ENCODE measurements around the gene GLMP.
"Not testable (repeated sequence)": the region's sequence is repeated elsewhere in the genome, so short reads cannot be mapped to it uniquely, and the experiment has no call there.

DNA sequence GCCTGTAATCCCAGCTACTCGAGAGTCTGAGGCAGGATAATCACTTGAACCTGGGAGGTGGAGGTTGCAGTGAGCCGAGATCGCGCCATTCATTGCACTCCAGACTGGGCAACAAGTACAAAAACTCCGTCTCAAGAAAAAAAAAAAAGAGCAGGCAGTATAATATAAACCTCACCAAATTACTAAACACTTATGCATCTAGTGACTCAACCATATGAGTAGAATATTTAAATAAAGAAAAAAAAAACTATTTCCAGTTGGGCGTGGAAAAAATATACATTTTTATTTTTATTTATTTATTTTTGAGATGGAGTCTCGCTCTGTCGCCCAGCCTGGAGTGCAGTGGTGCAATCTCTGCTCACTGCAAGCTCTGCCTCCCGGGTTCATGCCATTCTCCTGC lies 27.7 kb upstream of the GLMP start:
- not testable (repeated sequence) for TF ChIP-seq CTCF (IDR thresholded peaks at IDR 0.05; ENCODE audit: poor library complexity, severe bottlenecking); EP300 (conservative IDR thresholded peaks at IDR 0.05; ENCODE audit: poor library complexity, severe bottlenecking); POLR2AphosphoS5 (IDR thresholded peaks at IDR 0.05); TAF1 (IDR thresholded peaks at IDR 0.05; ENCODE audit: low read depth); EZH2 (IDR thresholded peaks at IDR 0.05; ENCODE audit: borderline replicate concordance, insufficient read depth, low read length, poor library complexity, severe bottlenecking); MXI1 (conservative IDR thresholded peaks at IDR 0.05; ENCODE audit: poor library complexity, severe bottlenecking); RAD21 (conservative IDR thresholded peaks at IDR 0.05); SMC3 (conservative IDR thresholded peaks at IDR 0.05; ENCODE audit: poor library complexity)
- TF ChIP-seq, protein P1, sequence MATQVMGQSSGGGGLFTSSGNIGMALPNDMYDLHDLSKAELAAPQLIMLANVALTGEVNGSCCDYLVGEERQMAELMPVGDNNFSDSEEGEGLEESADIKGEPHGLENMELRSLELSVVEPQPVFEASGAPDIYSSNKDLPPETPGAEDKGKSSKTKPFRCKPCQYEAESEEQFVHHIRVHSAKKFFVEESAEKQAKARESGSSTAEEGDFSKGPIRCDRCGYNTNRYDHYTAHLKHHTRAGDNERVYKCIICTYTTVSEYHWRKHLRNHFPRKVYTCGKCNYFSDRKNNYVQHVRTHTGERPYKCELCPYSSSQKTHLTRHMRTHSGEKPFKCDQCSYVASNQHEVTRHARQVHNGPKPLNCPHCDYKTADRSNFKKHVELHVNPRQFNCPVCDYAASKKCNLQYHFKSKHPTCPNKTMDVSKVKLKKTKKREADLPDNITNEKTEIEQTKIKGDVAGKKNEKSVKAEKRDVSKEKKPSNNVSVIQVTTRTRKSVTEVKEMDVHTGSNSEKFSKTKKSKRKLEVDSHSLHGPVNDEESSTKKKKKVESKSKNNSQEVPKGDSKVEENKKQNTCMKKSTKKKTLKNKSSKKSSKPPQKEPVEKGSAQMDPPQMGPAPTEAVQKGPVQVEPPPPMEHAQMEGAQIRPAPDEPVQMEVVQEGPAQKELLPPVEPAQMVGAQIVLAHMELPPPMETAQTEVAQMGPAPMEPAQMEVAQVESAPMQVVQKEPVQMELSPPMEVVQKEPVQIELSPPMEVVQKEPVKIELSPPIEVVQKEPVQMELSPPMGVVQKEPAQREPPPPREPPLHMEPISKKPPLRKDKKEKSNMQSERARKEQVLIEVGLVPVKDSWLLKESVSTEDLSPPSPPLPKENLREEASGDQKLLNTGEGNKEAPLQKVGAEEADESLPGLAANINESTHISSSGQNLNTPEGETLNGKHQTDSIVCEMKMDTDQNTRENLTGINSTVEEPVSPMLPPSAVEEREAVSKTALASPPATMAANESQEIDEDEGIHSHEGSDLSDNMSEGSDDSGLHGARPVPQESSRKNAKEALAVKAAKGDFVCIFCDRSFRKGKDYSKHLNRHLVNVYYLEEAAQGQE (IDR thresholded peaks at IDR 0.05; ENCODE audit: borderline replicate concordance): not testable (repeated sequence)
